NCI-H226 (cell line): ENCODE results near the gene GPR161.

Source experiments
- DNase-seq: peaks from one replicate; pipeline ENCODE4 v3.0.0-alpha.2; 2015

GPR161 gene

DNA sequence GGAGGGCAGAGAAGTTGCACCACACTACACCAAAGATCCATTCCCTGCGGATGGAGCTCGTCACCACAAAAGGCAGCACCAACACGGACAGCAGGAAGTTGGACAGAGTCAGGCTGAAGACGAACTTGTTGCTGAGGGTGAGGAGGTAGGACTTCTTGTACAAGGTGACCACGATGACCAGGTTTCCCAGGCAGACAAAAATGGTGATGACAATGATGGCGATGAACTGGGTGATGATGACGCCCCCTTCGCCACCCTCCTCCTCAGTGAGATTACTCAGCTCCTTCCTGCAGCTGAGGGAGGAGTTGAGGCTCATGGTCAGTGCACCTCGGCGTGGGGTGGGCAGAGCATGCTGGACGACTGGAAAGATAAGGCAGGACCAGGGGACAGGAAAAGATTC lies 32.2 kb downstream of the GPR161 start:
- DNase-seq: no peak

DNA sequence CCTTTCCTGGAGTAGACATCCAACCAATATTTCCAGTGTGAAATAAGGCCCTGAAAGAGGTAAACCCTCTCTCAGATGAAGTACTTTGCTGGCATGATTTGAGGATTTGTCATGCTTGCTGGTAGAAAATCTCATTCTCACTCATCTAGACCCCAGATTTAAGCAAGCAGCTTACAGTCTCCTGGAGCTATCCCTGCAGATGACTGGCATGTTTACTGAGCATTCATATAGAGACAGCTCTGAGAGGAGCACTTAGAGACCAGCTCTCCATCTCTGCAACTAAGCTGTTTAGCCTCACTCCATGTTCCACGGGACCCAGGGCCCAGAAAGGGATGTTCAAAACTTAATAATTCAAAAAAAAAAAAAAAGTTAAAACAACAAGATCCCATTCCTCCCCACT lies 34.2 kb downstream of the GPR161 start:
- DNase-seq: no peak

DNA sequence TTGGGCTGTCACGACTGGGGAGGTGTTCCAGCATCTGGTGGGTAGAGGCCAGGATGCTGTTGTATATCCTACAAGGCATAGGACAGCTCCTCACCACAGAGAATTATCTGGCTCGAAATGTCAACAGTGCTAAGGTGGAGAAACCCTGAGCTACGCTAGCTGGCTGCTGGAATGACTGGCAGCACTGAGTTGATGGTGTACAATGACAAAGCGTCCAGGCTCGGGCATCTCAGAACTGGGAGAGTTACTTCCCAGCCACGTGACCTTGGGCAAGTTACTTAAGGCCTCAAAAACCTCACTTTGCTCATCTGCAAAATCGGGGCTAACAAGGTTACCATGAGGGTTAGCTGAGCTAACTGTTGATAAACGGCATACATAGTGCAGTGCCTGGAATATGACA lies 35.4 kb downstream of the GPR161 start:
- DNase-seq: no peak

DNA sequence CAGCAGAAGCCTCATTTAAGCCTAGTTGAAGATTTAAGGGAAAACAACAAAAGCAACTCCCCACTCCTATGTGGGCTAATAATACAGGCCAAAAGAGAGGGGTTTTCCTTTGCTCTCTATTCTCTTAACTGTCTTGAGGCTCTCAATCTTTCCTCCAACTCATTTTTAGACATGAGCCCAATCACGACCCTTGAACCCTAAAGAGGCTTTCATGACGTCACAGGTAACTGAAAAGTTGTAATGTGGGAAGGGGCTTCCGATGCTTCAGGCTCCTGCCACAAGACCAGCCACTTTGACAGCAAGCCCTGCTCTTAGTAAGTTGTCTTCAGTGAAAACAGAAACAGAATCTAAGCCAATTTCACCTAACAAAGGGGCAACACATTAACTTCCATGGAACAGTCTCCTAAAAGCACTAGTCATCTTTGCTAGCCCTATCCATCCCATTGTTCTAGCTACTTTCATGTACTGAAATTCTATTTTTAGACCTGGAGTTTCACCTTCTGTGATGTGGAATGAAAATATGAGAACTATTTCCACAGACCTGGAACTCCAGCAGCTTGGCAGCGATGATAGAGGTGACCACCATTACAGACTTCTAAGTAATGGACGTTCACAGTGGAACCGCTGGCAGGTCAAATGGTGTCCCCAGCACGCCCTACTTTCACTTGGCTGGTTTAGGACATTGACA lies 36.3 kb downstream of the GPR161 start:
- DNase-seq: no peak

DNA sequence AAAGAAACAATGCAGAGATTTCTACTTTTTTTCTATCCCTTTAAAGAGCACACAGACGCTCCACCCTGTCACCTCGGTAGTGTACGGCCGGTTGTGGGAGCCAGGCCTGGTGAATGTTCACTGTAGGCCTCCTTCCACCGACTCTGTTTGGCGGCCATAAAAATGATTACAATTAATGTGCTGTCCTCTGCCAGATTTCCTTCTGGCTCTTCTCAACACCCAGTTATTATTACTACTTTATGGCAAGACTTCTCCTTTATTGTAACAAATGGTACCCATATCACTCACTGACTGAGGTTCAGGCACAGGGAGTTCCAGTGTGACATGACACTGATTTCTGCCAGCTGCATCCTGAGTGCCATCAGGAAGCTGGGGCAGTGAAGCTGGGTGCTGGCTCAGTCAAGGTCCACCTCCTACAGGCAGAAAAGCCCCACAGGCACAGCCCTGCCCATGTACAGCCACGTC lies 37.4 kb downstream of the GPR161 start:
- no peak for DNase-seq

DNA sequence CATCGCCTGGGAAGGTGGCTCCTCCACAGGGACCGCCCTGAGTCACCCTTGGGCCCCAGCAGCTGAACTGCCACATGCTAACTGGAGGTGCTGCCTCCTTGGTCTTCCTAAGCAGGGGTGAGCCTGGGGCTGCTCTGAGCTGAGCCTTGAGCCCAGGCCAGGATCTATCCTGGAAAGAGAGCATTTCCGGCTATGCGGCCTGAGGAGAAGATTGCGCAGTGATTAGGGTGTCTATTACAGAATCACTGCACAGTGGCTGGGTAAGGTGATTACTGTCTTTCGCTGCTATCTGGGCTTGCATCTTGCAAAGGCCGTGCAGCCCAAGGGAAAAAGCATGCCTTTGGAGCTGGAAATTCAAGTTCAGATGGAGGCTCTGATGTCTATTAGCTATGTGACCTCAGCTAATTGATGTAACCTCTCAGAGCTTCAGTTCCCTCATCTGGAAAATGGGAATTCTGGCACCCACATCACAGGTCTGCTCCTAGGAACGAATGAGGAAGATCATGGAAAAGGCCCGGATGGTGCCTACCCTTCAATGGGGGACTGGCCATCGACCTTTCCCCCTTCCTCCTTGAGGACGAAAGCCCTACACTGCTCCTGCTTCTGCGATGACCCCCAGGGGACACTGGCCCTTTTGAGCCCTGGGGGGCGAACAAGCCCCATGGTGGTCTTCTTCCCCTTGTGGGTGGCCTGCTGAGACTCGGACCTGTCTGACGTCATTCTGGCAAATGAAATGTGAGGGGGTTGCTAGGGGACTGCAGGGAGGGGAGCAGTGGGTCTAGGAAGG lies 38.0 kb downstream of the GPR161 start:
- no peak for DNase-seq

DNA sequence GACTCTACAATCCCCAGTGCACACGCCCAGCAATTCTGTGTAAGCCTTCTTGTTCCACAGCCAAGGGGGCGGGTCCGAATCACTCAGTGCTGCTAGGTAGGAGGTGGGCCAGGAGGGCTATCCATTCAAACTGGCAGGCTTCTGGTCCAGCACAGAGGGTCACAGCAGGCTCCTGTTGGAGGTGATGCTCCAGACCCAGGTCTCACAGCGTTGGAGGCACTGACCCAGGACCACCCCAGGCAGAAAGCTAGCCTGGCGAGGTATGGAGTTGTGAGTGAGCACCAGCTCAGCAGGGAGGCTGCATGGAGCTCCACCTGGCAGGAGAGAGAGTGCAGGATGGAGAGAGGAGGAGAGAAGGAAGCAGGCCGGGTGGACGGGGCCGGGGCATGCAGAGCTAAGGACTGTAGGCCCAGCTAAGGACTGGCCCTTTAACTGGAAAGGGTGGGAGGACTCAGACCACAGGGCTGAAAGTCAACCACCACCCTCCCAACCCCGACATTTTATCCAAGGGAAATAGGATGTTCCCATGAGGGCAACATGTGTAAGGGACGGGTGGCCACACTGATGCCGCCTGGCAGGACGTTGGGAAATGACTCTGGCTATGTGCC lies 38.7 kb downstream of the GPR161 start:
- no peak for DNase-seq

DNA sequence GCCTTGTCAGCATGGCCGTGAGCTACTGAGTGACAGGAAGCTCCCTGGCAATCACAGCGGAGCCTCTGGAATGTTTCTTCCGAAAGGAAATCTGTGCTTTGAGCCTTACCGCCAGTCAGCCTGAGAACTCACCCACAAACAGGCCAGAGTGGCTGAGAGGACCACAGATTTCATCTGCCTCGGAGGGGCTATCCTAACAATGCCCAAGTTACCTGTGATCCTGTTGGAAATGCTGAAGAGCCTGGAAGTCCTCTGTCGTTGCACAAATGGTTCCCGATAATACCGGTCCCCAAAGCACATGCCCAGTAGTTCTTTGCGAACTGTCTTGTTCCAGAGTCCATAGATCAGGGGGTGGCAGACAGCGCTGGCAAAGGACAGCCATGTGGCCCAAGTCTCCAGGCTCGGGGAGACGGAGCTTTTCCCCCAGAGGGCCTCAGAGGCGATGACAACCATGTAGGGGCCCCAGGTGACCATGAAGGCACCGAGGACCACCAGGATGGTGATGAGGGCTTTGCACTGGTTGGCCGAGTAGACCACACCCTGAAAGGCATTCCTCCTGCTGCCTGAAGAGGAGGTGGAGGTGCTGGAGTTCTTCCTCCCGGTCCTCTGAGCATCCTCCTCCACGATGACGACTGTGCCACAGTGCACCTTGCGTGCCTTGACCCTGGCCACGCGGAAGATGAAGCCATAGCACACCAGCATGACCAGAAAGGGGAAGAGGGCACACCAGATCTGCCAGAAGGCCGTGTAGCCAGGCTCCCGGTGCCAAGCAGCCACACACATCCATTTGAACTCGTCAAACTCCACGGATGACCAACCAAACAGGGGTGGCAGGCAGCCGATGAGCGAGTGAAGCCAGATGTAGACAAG lies 40.2 kb downstream of the GPR161 start:
- no peak for DNase-seq

DNA sequence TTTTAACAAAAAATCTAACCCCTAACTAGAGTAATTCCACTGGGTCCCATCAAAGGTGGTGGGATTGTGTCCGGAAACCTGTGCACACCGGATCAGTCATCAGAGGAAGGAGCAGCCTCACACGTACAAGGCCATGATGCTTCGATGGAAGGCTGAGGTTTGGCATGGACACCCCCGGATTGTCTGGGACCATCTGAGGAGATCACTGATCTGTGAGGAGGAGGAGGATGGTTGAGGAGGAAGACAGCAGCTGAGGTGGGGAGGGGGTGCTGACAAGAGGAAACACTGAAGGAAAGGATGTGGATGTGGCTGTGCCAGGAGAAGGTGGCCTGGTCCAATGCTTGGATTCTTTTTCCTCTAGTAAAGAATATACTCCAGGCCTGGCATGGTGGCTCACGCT lies 41.3 kb downstream of the GPR161 start:
- no peak for DNase-seq

DNA sequence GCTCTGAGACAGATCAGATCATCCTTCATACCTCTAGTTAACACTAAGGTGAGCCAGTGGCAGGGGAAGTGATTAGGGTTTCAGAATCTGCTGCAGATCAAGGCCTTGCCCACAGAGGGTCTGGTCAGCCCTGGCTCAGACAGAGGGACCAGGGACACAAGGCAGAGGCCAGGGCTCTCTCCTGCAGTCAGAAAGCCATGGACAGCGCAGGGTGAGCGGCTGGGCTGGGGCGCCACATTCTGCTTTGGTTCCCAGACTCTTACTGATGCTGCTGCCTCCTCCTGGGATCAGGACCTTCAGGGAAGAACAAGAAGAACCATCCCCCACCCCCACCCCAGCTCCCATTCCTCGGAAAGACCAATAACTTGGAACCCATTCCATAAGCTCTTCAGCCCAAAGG lies 43.1 kb downstream of the GPR161 start:
- no peak for DNase-seq

DNA sequence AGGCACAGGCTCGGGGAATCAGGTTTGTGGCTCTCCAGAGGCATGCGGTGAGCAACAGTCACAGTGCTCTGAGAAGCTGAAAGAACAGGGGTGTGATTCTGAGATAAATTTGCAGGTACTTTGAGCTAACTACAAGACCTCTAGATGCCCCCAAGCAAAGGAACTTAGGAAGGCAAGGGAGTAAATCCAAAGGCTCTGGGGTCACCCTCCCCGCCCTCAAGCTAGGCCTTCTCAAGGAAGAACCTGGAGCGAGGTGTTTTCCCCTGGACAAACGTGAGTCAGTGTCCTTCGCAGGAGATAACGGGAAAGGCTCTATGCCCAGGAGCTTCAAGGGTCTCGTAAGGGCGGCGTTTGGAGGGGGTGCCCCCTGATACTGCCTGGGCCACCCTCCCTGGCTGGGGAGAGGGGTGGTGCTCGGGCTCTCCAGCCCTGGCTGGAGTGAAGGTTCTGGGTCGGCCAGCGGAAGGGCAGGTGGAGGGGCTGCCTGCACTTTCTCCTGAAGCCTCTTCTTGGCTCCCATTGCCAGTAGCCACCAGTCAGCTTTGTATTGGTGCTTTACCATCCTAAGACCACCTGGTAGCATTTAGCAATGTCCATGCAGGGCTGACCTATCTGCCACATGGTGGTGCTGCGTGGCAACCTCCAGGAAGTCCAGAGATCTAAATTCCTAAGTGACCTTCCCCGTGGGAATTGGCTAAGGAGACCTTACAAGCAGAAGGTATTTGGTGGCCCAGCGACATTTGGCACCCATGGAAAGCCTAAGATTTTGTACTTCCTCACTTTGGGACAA lies 44.0 kb downstream of the GPR161 start:
- peak; percentile 21 for DNase-seq

DNA sequence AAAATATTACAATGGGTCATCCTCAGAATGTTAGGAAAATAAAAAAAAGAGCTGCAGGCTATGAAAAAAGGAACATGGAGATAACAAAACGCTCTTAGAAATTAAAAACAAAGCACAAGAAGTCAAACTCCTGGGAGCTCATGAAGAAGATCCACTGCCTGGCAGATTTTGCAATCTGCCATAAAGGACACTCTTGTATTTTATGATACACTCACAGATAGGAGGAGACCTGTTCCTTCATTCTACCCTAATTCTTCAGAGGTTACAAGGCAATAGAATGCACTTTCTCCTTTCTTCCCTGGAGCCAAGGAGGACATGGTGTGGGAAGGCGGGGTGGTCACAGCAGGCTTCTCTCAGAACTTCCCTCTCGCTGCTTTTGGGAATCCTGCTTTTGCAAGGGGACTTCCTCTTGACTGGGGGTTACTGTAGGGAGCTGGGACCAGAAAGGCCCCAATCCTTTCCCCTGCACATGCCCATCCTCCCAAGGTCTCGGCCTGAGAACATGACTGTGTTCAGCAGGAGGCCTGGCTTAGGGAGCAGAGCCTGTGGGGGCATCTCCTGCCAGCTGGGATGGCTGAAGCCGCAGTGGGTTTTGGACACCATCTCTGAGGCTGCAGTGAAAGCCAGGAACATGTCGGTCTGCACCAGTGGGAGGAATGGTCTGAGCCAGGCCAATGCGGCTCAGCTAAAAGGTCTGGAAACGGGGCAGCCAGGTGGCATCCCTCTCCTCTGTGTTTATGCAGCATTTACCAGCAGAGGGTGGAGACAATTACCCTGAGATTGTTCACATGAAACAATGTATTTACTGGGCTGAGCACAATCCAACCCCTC lies 44.8 kb downstream of the GPR161 start:
- DNase-seq: no peak

DNA sequence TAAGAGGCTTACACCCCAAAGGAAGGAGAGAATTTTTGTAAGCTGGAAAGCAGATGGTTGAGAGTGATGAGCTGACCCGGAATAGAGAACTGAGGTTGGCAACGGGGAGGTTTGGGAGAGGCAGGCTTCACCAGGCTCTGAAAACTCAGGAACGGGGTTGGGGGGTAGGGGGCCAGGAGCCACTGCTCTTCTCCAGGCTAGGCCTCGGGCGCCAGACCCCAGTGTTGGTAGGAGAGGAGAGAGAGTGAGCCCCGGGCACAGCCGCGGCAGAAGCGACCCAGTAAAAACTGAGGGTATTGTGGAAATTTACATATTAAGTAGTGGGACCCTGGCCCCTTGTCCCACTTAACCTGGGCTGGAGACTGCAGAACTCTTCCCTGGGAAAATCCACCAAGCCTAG lies 45.7 kb downstream of the GPR161 start:
- no peak for DNase-seq

DNA sequence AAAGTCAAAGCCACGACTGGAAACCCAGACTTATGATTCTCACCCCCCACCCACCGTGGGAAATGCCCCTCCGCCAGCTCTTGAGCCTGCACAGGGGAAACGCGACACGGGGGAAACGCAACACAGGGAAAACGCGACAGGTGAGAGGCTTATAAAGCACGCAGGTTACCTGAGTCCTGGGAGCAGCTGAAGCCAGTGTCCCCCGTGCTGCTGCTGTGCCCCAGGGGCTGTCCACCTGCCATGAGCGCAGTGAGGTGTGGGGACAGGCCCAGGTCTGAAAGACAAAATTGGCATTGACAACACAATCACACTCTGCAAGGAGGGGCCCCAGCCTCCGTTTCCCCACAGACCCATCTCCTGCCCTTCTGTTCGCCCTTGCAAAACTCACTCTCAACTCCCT lies 46.3 kb downstream of the GPR161 start:
- no peak for DNase-seq

DNA sequence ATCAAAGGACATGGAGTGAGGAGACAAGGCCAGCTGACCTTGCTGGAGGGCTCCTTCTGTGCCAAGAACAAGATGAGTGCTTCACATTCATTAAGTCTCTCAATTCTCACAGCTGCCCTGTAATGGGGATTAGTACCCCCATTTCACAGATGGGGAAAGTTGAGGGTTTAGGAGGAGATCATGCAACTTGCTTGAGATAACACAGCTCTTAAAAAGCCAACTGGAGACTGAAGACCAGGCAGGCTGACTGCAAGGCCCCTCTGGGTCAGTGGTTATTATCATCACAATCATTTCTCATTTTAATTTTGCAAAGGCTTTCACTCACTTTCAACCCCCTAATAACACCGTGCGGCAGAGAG lies 46.8 kb downstream of the GPR161 start:
- DNase-seq: no peak

DNA sequence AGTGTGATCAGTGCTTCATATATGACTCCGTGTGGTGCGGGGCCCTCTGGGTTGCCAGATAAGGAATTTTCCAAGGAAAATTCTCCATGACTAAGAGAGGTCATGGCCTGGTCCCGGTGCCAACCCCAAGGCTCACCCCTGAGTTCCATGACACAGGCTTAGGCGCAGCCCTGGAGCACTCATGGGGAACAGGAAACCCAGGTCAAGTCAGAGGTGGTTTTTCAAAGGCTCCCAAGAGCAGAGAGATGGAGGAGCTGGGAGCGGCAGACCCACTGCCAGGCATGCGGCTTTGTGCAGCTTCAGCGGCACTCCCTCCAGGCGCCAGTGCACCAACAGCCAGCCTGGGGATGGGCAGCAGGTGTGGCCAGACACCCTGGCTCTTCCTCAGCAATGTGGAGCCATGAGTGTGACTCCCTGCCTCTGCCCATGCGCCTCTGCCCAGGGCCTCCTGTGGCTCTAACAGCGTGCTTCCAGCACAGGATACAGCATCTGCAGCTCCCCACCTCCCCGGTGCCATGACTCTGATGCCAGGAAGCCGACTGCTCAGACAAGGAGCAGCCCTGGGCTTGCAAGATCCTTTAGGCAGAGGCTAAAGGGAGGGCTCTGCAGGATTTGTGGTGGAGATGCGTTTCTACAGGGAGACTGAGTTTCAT lies 47.3 kb downstream of the GPR161 start:
- DNase-seq: peak; percentile 24

DNA sequence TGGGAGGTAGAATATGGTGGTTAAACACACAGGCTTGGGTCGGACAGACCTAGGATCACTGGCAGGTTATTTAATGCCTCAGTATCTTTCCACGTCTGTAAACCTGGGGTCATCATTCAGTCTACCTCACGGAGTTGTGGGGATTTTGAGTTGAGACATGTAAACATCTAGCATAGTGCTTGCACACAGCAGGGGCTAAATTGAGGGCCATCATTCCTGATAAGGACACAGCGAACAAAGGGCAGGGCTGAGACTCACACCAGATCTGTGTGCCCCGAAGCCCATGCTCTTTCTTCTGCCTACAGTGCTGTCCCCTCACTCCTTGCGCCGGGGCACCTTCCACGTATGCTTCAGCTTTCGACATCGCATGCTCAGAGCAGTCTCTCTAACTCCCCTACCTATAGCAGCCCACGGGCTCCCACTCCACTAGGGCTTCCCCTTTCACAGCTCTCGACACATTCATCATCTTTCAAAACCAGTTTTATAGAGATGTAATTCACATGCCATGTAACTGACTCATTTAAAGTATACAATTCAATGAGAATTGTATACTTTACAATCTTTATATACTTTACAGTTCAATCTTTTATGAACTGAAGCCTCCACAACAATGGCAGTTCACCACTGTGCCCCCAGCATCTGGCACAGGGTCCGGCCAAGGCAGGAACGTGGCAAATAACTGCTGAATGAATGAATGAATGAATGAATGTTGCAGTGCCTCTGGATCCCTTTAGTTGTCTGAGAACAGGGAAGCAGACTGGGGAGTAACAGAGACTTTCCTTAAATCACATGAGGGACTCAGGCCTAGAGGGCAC lies 48.0 kb downstream of the GPR161 start:
- peak; percentile 26 for DNase-seq

DNA sequence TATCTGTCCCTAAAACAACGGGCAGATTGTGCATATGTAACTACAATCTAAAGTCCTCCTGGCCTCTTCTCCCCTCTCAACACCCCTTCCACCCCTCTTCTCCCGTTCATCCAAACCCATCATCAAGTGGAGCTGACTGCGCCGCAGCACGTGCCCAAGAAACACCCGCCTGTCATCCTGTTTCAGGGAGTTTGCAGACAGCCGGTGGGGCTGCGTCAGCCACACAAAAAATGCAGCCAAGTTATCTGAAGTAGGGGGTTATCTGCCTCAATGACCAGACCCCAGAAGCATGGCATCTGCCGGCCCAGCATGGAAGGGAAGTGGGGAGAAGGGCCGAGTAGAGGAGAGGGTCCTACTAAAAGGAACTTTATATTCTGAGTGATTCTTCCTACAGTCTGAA lies 49.0 kb downstream of the GPR161 start:
- no peak for DNase-seq

DNA sequence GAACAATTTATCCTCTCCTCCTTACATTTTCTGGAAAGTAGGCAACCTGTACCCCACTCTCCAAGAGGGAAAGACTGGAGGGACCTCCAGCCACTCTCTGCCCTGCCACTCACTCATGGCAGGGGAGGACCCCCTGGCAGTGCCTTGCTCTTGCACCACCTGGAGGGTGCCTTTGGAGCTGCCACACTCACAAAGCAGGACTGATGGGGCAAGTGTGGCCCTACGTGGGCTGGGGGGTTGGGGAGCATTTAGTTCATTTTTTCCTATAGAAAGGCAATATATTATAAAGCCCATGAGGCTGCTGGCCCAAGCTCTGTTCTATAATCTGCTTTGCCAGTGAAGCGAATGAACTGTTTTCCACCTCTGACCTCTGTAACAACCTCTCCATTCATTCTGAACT lies 50.3 kb downstream of the GPR161 start:
- DNase-seq: no peak

DNA sequence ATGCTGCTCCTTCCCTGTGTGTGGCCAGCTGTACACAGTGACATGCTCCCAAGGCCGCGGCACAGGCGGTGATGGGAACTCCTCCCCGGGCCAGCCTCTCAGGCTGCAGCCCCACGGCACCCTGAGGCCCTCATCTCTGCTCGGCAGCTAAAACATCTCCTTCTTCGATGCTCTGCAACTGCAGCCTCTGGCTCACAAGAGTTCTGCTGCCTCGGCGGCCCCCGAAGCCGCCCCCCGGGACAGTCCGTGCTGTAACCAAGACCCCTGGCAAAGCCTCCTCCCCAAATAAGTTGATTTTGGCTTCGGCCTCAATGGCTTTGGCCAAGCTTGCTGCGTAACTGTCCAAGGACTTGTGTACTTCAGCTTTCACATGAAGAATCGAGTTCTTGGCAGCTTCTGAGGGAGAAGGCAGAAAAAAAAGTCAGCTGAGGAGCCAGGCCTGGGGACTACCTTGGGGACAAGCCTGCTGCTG lies 51.3 kb downstream of the GPR161 start:
- DNase-seq: no peak
